Measurements from ENCODE around the gene ASPG. TPM values are rescaled to one million over a fixed set of nuclear protein-coding genes. Genes with fewer than 3 reads are reported as not detected.

ASPG gene
- total RNA-seq, 1 experiment from 2014 or later: not detected

DNA sequence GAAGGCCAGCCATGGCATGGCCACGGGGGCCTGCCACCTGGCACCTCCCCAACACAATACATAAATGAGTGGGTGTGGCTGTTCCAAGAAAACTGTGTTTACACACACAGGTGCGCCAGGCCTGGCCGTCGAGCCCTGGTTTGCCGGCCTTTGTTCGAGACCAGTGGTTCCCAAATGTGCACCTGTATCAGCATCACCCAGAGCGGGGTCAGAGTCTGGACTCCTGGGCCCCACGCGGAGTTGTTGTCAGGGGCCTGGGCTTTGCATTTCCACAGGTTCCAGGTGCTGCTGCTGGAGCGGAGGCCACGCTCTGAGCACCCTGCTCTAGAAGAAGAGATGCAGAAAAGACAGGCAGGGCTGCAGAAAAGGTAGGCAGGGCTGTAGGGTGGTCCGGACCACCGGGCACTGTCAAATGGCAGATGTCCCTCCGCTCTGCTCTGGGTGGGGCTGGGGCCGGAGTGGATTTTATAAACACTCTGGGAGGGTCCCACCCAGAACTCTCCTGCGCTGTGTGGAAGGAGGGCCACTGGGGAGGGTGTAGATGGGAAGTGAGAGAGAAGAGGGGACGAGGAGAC lies 4.2 kb upstream of the ASPG start:
- Histone ChIP-seq H3K27ac (no peak overlapping the region), H4K20me1 (ENCODE audit: insufficient read depth) (no peaks in the 10 kb centered on the region), H3F3A (ENCODE audit: insufficient read depth, low read depth) (no peaks in the 10 kb centered on the region), H3K4me1 (replicated peaks; ENCODE audit: insufficient read depth) (no peaks in the 10 kb centered on the region), H3K4me2 (no peak overlapping the region), H3K27me3 (ENCODE audit: insufficient read depth, low read depth) (no peaks in the 10 kb centered on the region), H3K9me3 (ENCODE audit: insufficient read depth, low read depth) (no peaks in the 10 kb centered on the region), H3K9me2 (ENCODE audit: insufficient read depth) (no peaks in the 10 kb centered on the region), H3K4me3 (no peak overlapping the region), H3K79me2 (ENCODE audit: low read depth) (no peaks in the 10 kb centered on the region), H2AFZ (no peak overlapping the region), H3K36me3 (ENCODE audit: low read depth) (no peaks in the 10 kb centered on the region)
- ChIA-PET POLR2A (ENCODE audit: unreplicated experiment) (no interaction called here), CTCF (no interaction called here)
- no TSS peak for BruUV-seq (replicated peaks)
- DNase-seq: no peak
- intact Hi-C loops (cut with micrococcal nuclease; ENCODE audit: unreplicated experiment): no loop called here
- no peak for TF ChIP-seq CTCF (conservative IDR thresholded peaks at IDR 0.05)
- no peak for TF ChIP-seq EZH2 (IDR thresholded peaks at IDR 0.05; ENCODE audit: low read depth)

- H3K4me2 ChIP-seq: no peak overlapping the region
- intact Hi-C loops (cut with micrococcal nuclease; ENCODE audit: unreplicated experiment): no loop called here
- H3K27me3 ChIP-seq (ENCODE audit: insufficient read depth, low read depth): no peaks in the 10 kb centered on the region
- DNase-seq: no peak
- ChIA-PET CTCF (interaction anchor here (0.7 kb wide), 1 partner anchor 49 kb away, joined by 3 read pairs; no protein-coding TSS in a partner anchor), POLR2A (ENCODE audit: unreplicated experiment) (no interaction called here)
- H3K79me2 ChIP-seq (ENCODE audit: low read depth): no peaks in the 10 kb centered on the region
- BruUV-seq (replicated peaks): no TSS peak
- H3K9me2 ChIP-seq (ENCODE audit: insufficient read depth): no peaks in the 10 kb centered on the region
- no peaks in the 10 kb centered on the region for H3K4me1 ChIP-seq (replicated peaks; ENCODE audit: insufficient read depth)
- no peaks in the 10 kb centered on the region for H3F3A ChIP-seq (ENCODE audit: insufficient read depth, low read depth)
- TF ChIP-seq CTCF (conservative IDR thresholded peaks at IDR 0.05) (no peak), EZH2 (IDR thresholded peaks at IDR 0.05; ENCODE audit: low read depth) (no peak)
- H3K36me3 ChIP-seq (ENCODE audit: low read depth): no peaks in the 10 kb centered on the region
- H3K4me3 ChIP-seq: no peak overlapping the region
- H3K27ac ChIP-seq: no peak overlapping the region
- H4K20me1 ChIP-seq (ENCODE audit: insufficient read depth): no peaks in the 10 kb centered on the region
- no peak overlapping the region for H2AFZ ChIP-seq
- H3K9me3 ChIP-seq (ENCODE audit: insufficient read depth, low read depth): no peaks in the 10 kb centered on the region
These were observed 3.5 kb upstream of the ASPG start for GRCh38 chr14:104081951-104082464.

GRCh38 chr14:104082807-104083206 lies 2.7 kb upstream of the ASPG start:
- H3K79me2 ChIP-seq (ENCODE audit: low read depth): no peaks in the 10 kb centered on the region
- H3K4me3 ChIP-seq: no peak overlapping the region
- no peaks in the 10 kb centered on the region for H3F3A ChIP-seq (ENCODE audit: insufficient read depth, low read depth)
- no peak overlapping the region for H3K4me2 ChIP-seq
- intact Hi-C loops (cut with micrococcal nuclease; ENCODE audit: unreplicated experiment): no loop called here
- no peaks in the 10 kb centered on the region for H3K4me1 ChIP-seq (replicated peaks; ENCODE audit: insufficient read depth)
- no peak for DNase-seq
- TF ChIP-seq EZH2 (IDR thresholded peaks at IDR 0.05; ENCODE audit: low read depth) (no peak), CTCF (conservative IDR thresholded peaks at IDR 0.05) (no peak)
- ChIA-PET POLR2A (ENCODE audit: unreplicated experiment) (no interaction called here), CTCF (interaction anchor here (0.7 kb wide), 1 partner anchor 50 kb away, joined by 3 read pairs; no protein-coding TSS in a partner anchor)
- H4K20me1 ChIP-seq (ENCODE audit: insufficient read depth): no peaks in the 10 kb centered on the region
- H3K27ac ChIP-seq: no peak overlapping the region
- H3K36me3 ChIP-seq (ENCODE audit: low read depth): no peaks in the 10 kb centered on the region
- no peaks in the 10 kb centered on the region for H3K27me3 ChIP-seq (ENCODE audit: insufficient read depth, low read depth)
- no TSS peak for BruUV-seq (replicated peaks)
- H3K9me2 ChIP-seq (ENCODE audit: insufficient read depth): no peaks in the 10 kb centered on the region
- H2AFZ ChIP-seq: no peak overlapping the region
- no peaks in the 10 kb centered on the region for H3K9me3 ChIP-seq (ENCODE audit: insufficient read depth, low read depth)

Data from PC-9 (cell line).